Gastrocnemius medialis (tissue), 4 donors: ENCODE data around the gene RBMS3. TPM values are rescaled to one million over a fixed set of nuclear protein-coding genes. Genes with fewer than 3 reads are reported as not detected.

Experiments used
- ATAC-seq, 2 donors: fragments of 150-250 bp; one replicate each; pipeline ENCODE4 v1.9.1; 2016
- DNase-seq, 2 donors: peaks; one replicate each; pipeline ENCODE4 v3.0.0-alpha.2; 2019
- H3K27ac ChIP-seq, 4 donors: fragments of 200-600 bp; sonication (generic); 1 replicate in 1 of 4; 2 replicates in 3 of 4; pipeline ENCODE4 v1.5.1; 2016 to 2018; ENCODE audit warnings: mild to moderate bottlenecking in 2 of 4, moderate library complexity in 1 of 4
- H3K27me3 ChIP-seq, 3 donors: fragments of 200-600 bp; sonication (generic) in 2 of 3; 1 replicate in 1 of 3; 2 replicates in 2 of 3; pipeline versions ENCODE4 v1.5.1 to v1.6.0; 2016 to 2019; ENCODE audit warnings: mild to moderate bottlenecking in 1 of 3, moderate library complexity in 1 of 3
- H3K36me3 ChIP-seq, 2 donors: fragments of 200-600 bp; sonication (generic) in 1 of 2; one replicate each; pipeline ENCODE4 v1.5.1; 2017 to 2018
- H3K4me1 ChIP-seq, 2 donors: fragments of 200-600 bp; sonication (generic) in 1 of 2; one replicate each; pipeline ENCODE4 v1.5.1; 2016 to 2017; ENCODE audit warnings: mild to moderate bottlenecking in 2 of 2
- H3K4me3 ChIP-seq, 4 donors: fragments of 200-600 bp; sonication (generic) in 3 of 4; 1 replicate in 1 of 4; 2 replicates in 3 of 4; pipeline ENCODE4 v1.5.1; 2016 to 2019; ENCODE audit warnings: mild to moderate bottlenecking in 2 of 4
- H3K9me3 ChIP-seq, 3 donors: fragments of 200-600 bp; sonication (generic) in 2 of 3; 1 replicate in 1 of 3; 2 replicates in 2 of 3; pipeline ENCODE4 v1.5.1; 2016 to 2019
- POLR2A ChIP-seq, 2 donors: fragments of 450-650 bp; IDR thresholded peaks; one replicate each; pipeline ENCODE4 v1.6.1; 2017; ENCODE audit warnings: antibody characterized with exemption in 2 of 2, mild to moderate bottlenecking in 2 of 2, moderate library complexity in 2 of 2
- in situ Hi-C, 4 donors: fragments of 200-750 bp; cut with MboI; loops; one replicate each; pipeline versions ENCODE4 v1.15.0 to v1.8.0; 2017; ENCODE audit warnings: low sequenced_read_pairs in 4 of 4
- intact Hi-C: fragments of 100-400 bp; cut with DNase I; formaldehyde crosslinking; loops from one replicate; pipeline ENCODE4 v1.15.1; 2023; ENCODE audit warnings: low total_unique reads
- total RNA-seq, 4 donors: library from RNA; depleted of rRNA; stranded (reverse); fragments of >200 nt; gene quantifications; one replicate each; pipeline versions ENCODE4 v1.1.0 to v1.2.3, GENCODE V29; 2016
- TF ChIP-seq, protein P1 (sequence below), 5 experiments: fragments of 450-650 bp in 3 of 5; fragments of 200-600 bp in 2 of 5; sonication (generic) in 2 of 5; IDR thresholded peaks in 4 of 5; conservative IDR thresholded peaks in 1 of 5; 1 replicate in 4 of 5; 2 replicates in 1 of 5; pipeline ENCODE4 v1.5.1; 2016 to 2019; ENCODE audit warnings: antibody characterized with exemption in 5 of 5, mild to moderate bottlenecking in 3 of 5, moderate library complexity in 3 of 5

RBMS3 gene
- total RNA-seq, 4 donors from 2014 or later, result 16.1 to 38.8 (median 22.7) TPM

- DNase-seq (no peak), ATAC-seq (no peak)
- Histone ChIP-seq H3K27me3 (no peaks in the 10 kb centered on the region), H3K36me3 (no peaks in the 10 kb centered on the region), H3K4me3 (no peak overlapping the region), H3K9me3 (no peaks in the 10 kb centered on the region), H3K27ac (peak overlapping the region in 3 of 4 donors; percentile 32 to 38 (median 36)), H3K4me1 (peaks cover 22 to 42% of the 10 kb centered on the region in 2 donors)
- no peak for TF ChIP-seq POLR2A (IDR thresholded peaks at IDR 0.05)
- TF ChIP-seq, protein P1, sequence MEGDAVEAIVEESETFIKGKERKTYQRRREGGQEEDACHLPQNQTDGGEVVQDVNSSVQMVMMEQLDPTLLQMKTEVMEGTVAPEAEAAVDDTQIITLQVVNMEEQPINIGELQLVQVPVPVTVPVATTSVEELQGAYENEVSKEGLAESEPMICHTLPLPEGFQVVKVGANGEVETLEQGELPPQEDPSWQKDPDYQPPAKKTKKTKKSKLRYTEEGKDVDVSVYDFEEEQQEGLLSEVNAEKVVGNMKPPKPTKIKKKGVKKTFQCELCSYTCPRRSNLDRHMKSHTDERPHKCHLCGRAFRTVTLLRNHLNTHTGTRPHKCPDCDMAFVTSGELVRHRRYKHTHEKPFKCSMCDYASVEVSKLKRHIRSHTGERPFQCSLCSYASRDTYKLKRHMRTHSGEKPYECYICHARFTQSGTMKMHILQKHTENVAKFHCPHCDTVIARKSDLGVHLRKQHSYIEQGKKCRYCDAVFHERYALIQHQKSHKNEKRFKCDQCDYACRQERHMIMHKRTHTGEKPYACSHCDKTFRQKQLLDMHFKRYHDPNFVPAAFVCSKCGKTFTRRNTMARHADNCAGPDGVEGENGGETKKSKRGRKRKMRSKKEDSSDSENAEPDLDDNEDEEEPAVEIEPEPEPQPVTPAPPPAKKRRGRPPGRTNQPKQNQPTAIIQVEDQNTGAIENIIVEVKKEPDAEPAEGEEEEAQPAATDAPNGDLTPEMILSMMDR (IDR thresholded peaks at IDR 0.05 in 4 of 5, conservative IDR thresholded peaks at IDR 0.05 in 1 of 5), result no peak
- intact Hi-C loops, result loop anchor here (2.0 to 10.0 kb wide), 2 partner anchors 37 to 157 kb away; no protein-coding TSS in a partner anchor
- in situ Hi-C loops, result no loop called here
Measured at GRCh38 chr3:29537889-29538609, 257.2 kb downstream of the RBMS3 start.

DNA sequence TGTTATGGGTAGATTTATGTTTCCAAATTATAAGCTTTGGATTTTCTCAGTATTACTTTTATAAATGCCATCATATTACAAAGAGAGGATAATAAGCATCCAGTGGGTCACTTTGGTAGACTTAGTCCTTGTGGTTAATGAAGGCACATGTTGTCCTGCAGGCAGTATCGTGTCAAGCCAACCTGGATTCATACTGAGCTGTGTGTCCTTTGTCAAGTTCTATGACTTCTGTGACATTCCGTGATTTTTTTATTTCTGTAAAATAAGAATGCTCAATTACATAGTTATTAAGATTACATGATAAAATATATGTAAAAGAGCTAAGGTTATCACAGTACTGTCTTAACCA, 257.7 kb downstream of the RBMS3 start:
- Histone ChIP-seq H3K27me3 (no peaks in the 10 kb centered on the region), H3K9me3 (no peaks in the 10 kb centered on the region), H3K4me3 (no peak overlapping the region), H3K27ac (peak overlapping the region in 3 of 4 donors; percentile 32 to 38 (median 36)), H3K36me3 (no peaks in the 10 kb centered on the region), H3K4me1 (peaks cover 22 to 37% of the 10 kb centered on the region in 2 donors)
- ATAC-seq, result no peak
- in situ Hi-C loops, result no loop called here
- intact Hi-C loops, result loop anchor here (10.0 kb wide), 1 partner anchor 156 kb away; no protein-coding TSS in a partner anchor
- no peak for DNase-seq
- no peak for TF ChIP-seq POLR2A (IDR thresholded peaks at IDR 0.05)
- TF ChIP-seq, protein P1 (IDR thresholded peaks at IDR 0.05 in 4 of 5, conservative IDR thresholded peaks at IDR 0.05 in 1 of 5), result no peak

DNA sequence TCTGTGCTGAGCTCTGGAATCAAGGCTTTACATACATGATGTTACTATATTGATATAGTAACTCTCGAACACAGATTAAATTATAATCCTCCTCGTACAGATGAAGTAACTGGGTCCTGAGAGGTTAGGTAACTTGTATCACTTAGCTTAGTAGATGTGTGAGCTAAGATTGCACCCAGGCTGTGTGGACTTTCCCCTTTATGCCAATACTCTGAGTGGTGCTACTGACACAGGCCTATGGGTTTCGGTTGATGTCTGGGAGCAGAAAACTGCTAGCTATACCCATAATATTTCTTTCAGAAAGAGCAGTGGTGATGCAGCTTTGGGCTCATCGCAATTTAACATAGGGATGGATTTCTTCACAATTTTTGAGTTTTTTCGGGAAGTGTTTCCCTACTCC, 259.7 kb downstream of the RBMS3 start:
- no peak overlapping the region for H3K4me3 ChIP-seq
- ATAC-seq (no peak), DNase-seq (no peak)
- peaks cover 22 to 31% of the 10 kb centered on the region in 2 donors for H3K4me1 ChIP-seq
- in situ Hi-C loops (no loop called here), intact Hi-C loops (no loop called here)
- H3K36me3 ChIP-seq, result no peaks in the 10 kb centered on the region
- H3K27me3 ChIP-seq, result no peaks in the 10 kb centered on the region
- no peak for TF ChIP-seq POLR2A (IDR thresholded peaks at IDR 0.05)
- TF ChIP-seq, protein P1 (IDR thresholded peaks at IDR 0.05 in 4 of 5, conservative IDR thresholded peaks at IDR 0.05 in 1 of 5), result no peak
- no peak overlapping the region for H3K27ac ChIP-seq
- no peaks in the 10 kb centered on the region for H3K9me3 ChIP-seq

DNA sequence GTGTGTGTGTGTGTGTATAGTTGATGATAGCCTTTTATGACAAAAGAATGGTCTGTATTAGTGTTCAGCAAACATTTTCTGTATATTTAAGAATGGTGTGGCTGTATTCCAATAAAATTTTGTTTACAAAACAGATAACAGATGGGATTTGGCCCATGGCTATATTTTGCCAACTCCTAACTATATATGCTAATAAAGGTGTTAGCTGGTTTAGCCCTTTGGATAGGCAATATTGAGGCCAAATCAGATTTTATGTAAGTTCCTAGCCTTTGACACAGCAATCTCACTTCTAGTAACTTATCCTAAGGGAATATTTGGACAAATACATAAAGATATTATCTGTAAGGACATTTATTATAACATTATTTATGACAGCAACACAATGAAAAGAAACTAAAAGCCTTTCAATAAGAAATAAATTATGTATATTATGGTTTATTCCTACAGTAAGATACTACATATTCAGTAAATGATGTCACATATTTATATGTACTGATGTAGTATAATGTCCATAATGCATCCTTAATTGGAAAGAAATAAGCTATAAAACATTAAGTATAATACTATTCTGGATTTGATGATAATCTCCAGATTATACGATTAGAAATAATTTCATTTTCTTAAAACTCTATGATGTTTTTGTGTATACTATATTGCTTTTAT, 264.0 kb downstream of the RBMS3 start:
- DNase-seq, result no peak
- Histone ChIP-seq H3K4me1 (peaks cover 0 to 1% of the 10 kb centered on the region in 2 donors), H3K9me3 (no peaks in the 10 kb centered on the region), H3K27ac (no peak overlapping the region), H3K36me3 (no peaks in the 10 kb centered on the region), H3K27me3 (no peaks in the 10 kb centered on the region), H3K4me3 (no peak overlapping the region)
- TF ChIP-seq, protein P1 (IDR thresholded peaks at IDR 0.05 in 4 of 5, conservative IDR thresholded peaks at IDR 0.05 in 1 of 5), result no peak
- TF ChIP-seq POLR2A (IDR thresholded peaks at IDR 0.05), result no peak
- ATAC-seq, result no peak
- intact Hi-C loops (no loop called here), in situ Hi-C loops (no loop called here)
